GM12878 (cell line): ENCODE results near the gene FGD5. TPM values are rescaled to one million over a fixed set of nuclear protein-coding genes. Genes with fewer than 3 reads are reported as not detected.

Experiments
- ATAC-seq: fragments of 200-7000 bp; cut with Tn5 transposase; 3 replicates; pipeline ENCODE4 v1.9.1; 2020; ENCODE audit warnings: mild to moderate bottlenecking, moderate library complexity
- BruUV-seq: library from RNA; stranded (reverse); fragments of 400-500 nt; replicated peaks from 2 replicates; lab custom pipeline; 2021; lab: Mats Ljungman, UMichigan
- CTCF ChIA-PET: fragments of 300-600 bp; sonication (Branson Sonifier 250); formaldehyde crosslinking; extraction: SDS; loops from one replicate; lab custom pipeline; 2021; ENCODE audit warnings: inconsistent platforms; lab: Yijun Ruan, JAX
- POLR2A ChIA-PET: fragments of 350-600 bp; formaldehyde crosslinking; extraction: SDS; loops from one replicate; lab custom pipeline; 2021; ENCODE audit warnings: inconsistent platforms; lab: Charles Lee
- RAD21 ChIA-PET: fragments of 300-600 bp; sonication (Branson Sonifier 250); formaldehyde crosslinking; loops from one replicate; lab custom pipeline; 2023; ENCODE audit warnings: antibody characterized with exemption; ENCODE audit not compliant: unreplicated experiment; lab: Charles Lee
- SMC1A ChIA-PET: fragments of 300-600 bp; sonication (Branson Sonifier 250); formaldehyde crosslinking; loops from one replicate; lab custom pipeline; 2023; ENCODE audit not compliant: unreplicated experiment, uncharacterized antibody; lab: Charles Lee
- DNase-seq: peaks from one replicate; pipeline ENCODE4 v3.0.0-alpha.2; 2011; ENCODE audit warnings: low read depth, low spot score
- FAIRE-seq: peaks from 3 replicates; lab custom pipeline; 2011; peaks lifted over from hg19 to GRCh38; lab: Jason Lieb, UNC
- H2AFZ ChIP-seq: 2 replicates; pipeline ENCODE4 v1.6.0; 2011; ENCODE audit warnings: low read depth, low read length, control low read depth; ENCODE audit not compliant: control insufficient read depth
- H3K27ac ChIP-seq: 2 replicates; pipeline ENCODE4 v1.5.1; 2011; ENCODE audit warnings: control low read depth; ENCODE audit not compliant: control insufficient read depth, insufficient read depth
- H3K27me3 ChIP-seq, 2 experiments: replicated peaks in 1 of 2; 2 replicates each; pipeline versions ENCODE4 v1.6.0 to v1.6.1; 2011; ENCODE audit warnings: low read length in 1 of 2; ENCODE audit not compliant: control insufficient read depth in 2 of 2, insufficient read depth in 2 of 2
- H3K36me3 ChIP-seq, 2 experiments: 2 replicates each; pipeline ENCODE4 v1.5.1; 2011; ENCODE audit warnings: low read length in 1 of 2; ENCODE audit not compliant: control insufficient read depth in 2 of 2, insufficient read depth in 2 of 2
- H3K4me1 ChIP-seq: 2 replicates; pipeline ENCODE4 v1.6.1; 2011; ENCODE audit warnings: mild to moderate bottlenecking, low read length, moderate library complexity, mixed read lengths; ENCODE audit not compliant: control insufficient read depth, insufficient read depth
- H3K4me2 ChIP-seq: 2 replicates; pipeline ENCODE4 v1.6.0; 2011; ENCODE audit warnings: control low read depth; ENCODE audit not compliant: control insufficient read depth, insufficient read depth
- H3K4me3 ChIP-seq: fragments of 200-600 bp; sonication (generic); 2 replicates; pipeline ENCODE4 v1.5.1; 2016
- H3K79me2 ChIP-seq: 2 replicates; pipeline ENCODE4 v1.6.0; 2011; ENCODE audit warnings: low read length; ENCODE audit not compliant: control insufficient read depth, insufficient read depth
- H3K9ac ChIP-seq: 2 replicates; pipeline ENCODE4 v1.8.0; 2011; ENCODE audit warnings: low read length, control low read depth, mixed read lengths; ENCODE audit not compliant: control insufficient read depth, insufficient read depth
- H3K9me3 ChIP-seq: replicated peaks from 3 replicates; pipeline ENCODE4 v1.5.1; 2011; ENCODE audit warnings: mild to moderate bottlenecking, low read length; ENCODE audit not compliant: control insufficient read depth, insufficient read depth
- H4K20me1 ChIP-seq: 2 replicates; pipeline ENCODE4 v1.6.0; 2011; ENCODE audit not compliant: control insufficient read depth, insufficient read depth
- ASH2L ChIP-seq: fragments of 300-600, 200-600 bp; sonication (generic); IDR thresholded peaks from 2 replicates; pipeline ENCODE4 v1.6.1; 2017; ENCODE audit warnings: low read depth, mild to moderate bottlenecking, borderline replicate concordance
- EZH2 ChIP-seq: IDR thresholded peaks from 2 replicates; pipeline ENCODE4 v1.6.1; 2012; ENCODE audit warnings: low read depth, mild to moderate bottlenecking, control low read depth, inconsistent platforms, low read length, borderline replicate concordance; ENCODE audit not compliant: control insufficient read depth
- MLLT1 ChIP-seq: fragments of 450-650 bp; IDR thresholded peaks from 2 replicates; pipeline ENCODE4 v1.6.1; 2016; ENCODE audit warnings: mild to moderate bottlenecking
- POLR2A ChIP-seq: IDR thresholded peaks from 2 replicates; pipeline ENCODE4 v1.6.1; 2011; ENCODE audit warnings: low read depth, mild to moderate bottlenecking, low read length
- SMARCA5 ChIP-seq: fragments of 450-650 bp; IDR thresholded peaks from 2 replicates; pipeline ENCODE4 v1.6.1; 2017; ENCODE audit warnings: mild to moderate bottlenecking
- ZSCAN29 ChIP-seq: fragments of 450-650 bp; IDR thresholded peaks from 2 replicates; pipeline ENCODE4 v1.6.1; 2017; ENCODE audit warnings: mild to moderate bottlenecking, moderate library complexity
- WGBS: methylation state at CpG from one replicate; pipeline ENCODE4 v1.1.6; 2016; ENCODE audit warnings: low lambda C conversion rate; ENCODE audit not compliant: insufficient replicate concordance, insufficient coverage; ENCODE audit errors: missing lambda C conversion rate; 5-methylcytosine and 5-hydroxymethylcytosine counted together
- in situ Hi-C: fragments of 300-500 bp; cut with MboI; formaldehyde crosslinking; loops from 9 replicates; pipeline ENCODE4 v1.14.3; 2018; ENCODE audit warnings: mixed read lengths
- intact Hi-C: fragments of 100-400 bp; cut with micrococcal nuclease; formaldehyde crosslinking; loops from one replicate; pipeline ENCODE4 v1.14.2; 2022; ENCODE audit not compliant: unreplicated experiment
- polyA plus RNA-seq, 11 experiments: library from polyadenylated mRNA; depleted of rRNA in 4 of 11; unstranded in 6 of 11; stranded (reverse) in 5 of 11; fragments of >200 nt; fragmentation: Nextera tagmentation in 4 of 11; fragmentation: Illumina TruSeq in 1 of 11; extraction: Ambion mirVana in 4 of 11; extraction: Trizol in 1 of 11; gene quantifications; 1 replicate in 1 of 11; 2 replicates in 10 of 11; pipeline versions ENCODE4 v1.2.1 to v1.2.3, GENCODE V29; 2011 to 2016; ENCODE audit warnings: inconsistent platforms in 2 of 11, missing spikeins in 2 of 11, low read depth in 1 of 11
- total RNA-seq, 4 experiments: library from RNA; depleted of rRNA in 3 of 4; stranded (reverse); fragments of >200 nt in 3 of 4; fragmentation: Illumina TruSeq in 1 of 4; extraction: Trizol in 1 of 4; gene quantifications; 2 replicates each; pipeline versions ENCODE4 v1.2.1 to v1.2.3, GENCODE V29; 2013 to 2021
- TF ChIP-seq, protein P1 (sequence below): IDR thresholded peaks from 2 replicates; pipeline ENCODE4 v1.6.1; 2012; ENCODE audit warnings: mild to moderate bottlenecking, low read depth, low read length
- TF ChIP-seq, protein P2 (sequence below): fragments of 450-650 bp; IDR thresholded peaks from 2 replicates; pipeline ENCODE4 v1.6.1; 2014; ENCODE audit warnings: mild to moderate bottlenecking
- TF ChIP-seq, protein P3 (sequence below): fragments of 450-650 bp; IDR thresholded peaks from 2 replicates; pipeline ENCODE4 v1.6.1; 2017; ENCODE audit warnings: borderline replicate concordance
- TF ChIP-seq, protein P4 (sequence below): fragments of 450-650 bp; IDR thresholded peaks from 2 replicates; pipeline ENCODE4 v1.6.1; 2017; ENCODE audit warnings: mild to moderate bottlenecking, low read depth, inconsistent platforms; ENCODE audit not compliant: poor library complexity, severe bottlenecking
- TF ChIP-seq, protein P5 (sequence below): IDR thresholded peaks from 2 replicates; pipeline ENCODE4 v1.6.1; 2011; ENCODE audit warnings: borderline replicate concordance, low read depth, mild to moderate bottlenecking, moderate library complexity, low read length; ENCODE audit not compliant: insufficient read depth, poor library complexity, severe bottlenecking

The FGD5 gene
- total and polyA plus RNA-seq, 10 of the 15 experiments (the other 5 are each of a cell fraction or from before 2014, with no cell fraction given): 0.03 to 0.13 (median 0.11) TPM; not detected in 3

- H3K36me3 ChIP-seq: no peaks in the 10 kb centered on the region
- no peak overlapping the region for H2AFZ ChIP-seq
- H3K4me2 ChIP-seq: no peak overlapping the region
- BruUV-seq: no TSS peak
- H3K79me2 ChIP-seq: no peaks in the 10 kb centered on the region
- DNase-seq (no peak), ATAC-seq (no peak), FAIRE-seq (no peak)
- POLR2A ChIA-PET: interaction anchor here (0.6 kb wide), 1 partner anchor 11 kb away, joined by 5 read pairs; no protein-coding TSS in a partner anchor
- H3K27me3 ChIP-seq: peaks cover 9 to 20% of the 10 kb centered on the region in 2 experiments
- WGBS: 28% methylated on average over 3 of the region's 3 CpGs
- intact Hi-C loops: no loop called here
- no peak for TF ChIP-seq SMARCA5
- TF ChIP-seq EZH2: no peak
- TF ChIP-seq, protein P1, sequence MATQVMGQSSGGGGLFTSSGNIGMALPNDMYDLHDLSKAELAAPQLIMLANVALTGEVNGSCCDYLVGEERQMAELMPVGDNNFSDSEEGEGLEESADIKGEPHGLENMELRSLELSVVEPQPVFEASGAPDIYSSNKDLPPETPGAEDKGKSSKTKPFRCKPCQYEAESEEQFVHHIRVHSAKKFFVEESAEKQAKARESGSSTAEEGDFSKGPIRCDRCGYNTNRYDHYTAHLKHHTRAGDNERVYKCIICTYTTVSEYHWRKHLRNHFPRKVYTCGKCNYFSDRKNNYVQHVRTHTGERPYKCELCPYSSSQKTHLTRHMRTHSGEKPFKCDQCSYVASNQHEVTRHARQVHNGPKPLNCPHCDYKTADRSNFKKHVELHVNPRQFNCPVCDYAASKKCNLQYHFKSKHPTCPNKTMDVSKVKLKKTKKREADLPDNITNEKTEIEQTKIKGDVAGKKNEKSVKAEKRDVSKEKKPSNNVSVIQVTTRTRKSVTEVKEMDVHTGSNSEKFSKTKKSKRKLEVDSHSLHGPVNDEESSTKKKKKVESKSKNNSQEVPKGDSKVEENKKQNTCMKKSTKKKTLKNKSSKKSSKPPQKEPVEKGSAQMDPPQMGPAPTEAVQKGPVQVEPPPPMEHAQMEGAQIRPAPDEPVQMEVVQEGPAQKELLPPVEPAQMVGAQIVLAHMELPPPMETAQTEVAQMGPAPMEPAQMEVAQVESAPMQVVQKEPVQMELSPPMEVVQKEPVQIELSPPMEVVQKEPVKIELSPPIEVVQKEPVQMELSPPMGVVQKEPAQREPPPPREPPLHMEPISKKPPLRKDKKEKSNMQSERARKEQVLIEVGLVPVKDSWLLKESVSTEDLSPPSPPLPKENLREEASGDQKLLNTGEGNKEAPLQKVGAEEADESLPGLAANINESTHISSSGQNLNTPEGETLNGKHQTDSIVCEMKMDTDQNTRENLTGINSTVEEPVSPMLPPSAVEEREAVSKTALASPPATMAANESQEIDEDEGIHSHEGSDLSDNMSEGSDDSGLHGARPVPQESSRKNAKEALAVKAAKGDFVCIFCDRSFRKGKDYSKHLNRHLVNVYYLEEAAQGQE: no peak
- TF ChIP-seq, protein P2, sequence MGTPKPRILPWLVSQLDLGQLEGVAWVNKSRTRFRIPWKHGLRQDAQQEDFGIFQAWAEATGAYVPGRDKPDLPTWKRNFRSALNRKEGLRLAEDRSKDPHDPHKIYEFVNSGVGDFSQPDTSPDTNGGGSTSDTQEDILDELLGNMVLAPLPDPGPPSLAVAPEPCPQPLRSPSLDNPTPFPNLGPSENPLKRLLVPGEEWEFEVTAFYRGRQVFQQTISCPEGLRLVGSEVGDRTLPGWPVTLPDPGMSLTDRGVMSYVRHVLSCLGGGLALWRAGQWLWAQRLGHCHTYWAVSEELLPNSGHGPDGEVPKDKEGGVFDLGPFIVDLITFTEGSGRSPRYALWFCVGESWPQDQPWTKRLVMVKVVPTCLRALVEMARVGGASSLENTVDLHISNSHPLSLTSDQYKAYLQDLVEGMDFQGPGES: no peak
- TF ChIP-seq ASH2L: no peak
- TF ChIP-seq, protein P3, sequence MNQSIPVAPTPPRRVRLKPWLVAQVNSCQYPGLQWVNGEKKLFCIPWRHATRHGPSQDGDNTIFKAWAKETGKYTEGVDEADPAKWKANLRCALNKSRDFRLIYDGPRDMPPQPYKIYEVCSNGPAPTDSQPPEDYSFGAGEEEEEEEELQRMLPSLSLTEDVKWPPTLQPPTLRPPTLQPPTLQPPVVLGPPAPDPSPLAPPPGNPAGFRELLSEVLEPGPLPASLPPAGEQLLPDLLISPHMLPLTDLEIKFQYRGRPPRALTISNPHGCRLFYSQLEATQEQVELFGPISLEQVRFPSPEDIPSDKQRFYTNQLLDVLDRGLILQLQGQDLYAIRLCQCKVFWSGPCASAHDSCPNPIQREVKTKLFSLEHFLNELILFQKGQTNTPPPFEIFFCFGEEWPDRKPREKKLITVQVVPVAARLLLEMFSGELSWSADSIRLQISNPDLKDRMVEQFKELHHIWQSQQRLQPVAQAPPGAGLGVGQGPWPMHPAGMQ: no peak
- TF ChIP-seq, protein P4, sequence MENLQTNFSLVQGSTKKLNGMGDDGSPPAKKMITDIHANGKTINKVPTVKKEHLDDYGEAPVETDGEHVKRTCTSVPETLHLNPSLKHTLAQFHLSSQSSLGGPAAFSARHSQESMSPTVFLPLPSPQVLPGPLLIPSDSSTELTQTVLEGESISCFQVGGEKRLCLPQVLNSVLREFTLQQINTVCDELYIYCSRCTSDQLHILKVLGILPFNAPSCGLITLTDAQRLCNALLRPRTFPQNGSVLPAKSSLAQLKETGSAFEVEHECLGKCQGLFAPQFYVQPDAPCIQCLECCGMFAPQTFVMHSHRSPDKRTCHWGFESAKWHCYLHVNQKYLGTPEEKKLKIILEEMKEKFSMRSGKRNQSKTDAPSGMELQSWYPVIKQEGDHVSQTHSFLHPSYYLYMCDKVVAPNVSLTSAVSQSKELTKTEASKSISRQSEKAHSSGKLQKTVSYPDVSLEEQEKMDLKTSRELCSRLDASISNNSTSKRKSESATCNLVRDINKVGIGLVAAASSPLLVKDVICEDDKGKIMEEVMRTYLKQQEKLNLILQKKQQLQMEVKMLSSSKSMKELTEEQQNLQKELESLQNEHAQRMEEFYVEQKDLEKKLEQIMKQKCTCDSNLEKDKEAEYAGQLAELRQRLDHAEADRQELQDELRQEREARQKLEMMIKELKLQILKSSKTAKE: no peak
- TF ChIP-seq ZSCAN29: no peak
- no peak for TF ChIP-seq POLR2A
- no peak for TF ChIP-seq MLLT1
- TF ChIP-seq, protein P5, sequence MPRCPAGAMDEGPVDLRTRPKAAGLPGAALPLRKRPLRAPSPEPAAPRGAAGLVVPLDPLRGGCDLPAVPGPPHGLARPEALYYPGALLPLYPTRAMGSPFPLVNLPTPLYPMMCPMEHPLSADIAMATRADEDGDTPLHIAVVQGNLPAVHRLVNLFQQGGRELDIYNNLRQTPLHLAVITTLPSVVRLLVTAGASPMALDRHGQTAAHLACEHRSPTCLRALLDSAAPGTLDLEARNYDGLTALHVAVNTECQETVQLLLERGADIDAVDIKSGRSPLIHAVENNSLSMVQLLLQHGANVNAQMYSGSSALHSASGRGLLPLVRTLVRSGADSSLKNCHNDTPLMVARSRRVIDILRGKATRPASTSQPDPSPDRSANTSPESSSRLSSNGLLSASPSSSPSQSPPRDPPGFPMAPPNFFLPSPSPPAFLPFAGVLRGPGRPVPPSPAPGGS: no peak
- RAD21 ChIA-PET: no interaction called here
- SMC1A ChIA-PET: interaction anchor here (1.2 to 1.3 kb wide), 2 partner anchors 35 to 77 kb away, joined by 4 to 5 read pairs; no protein-coding TSS in a partner anchor
- no peaks in the 10 kb centered on the region for H3K4me1 ChIP-seq
- H3K4me3 ChIP-seq: no peak overlapping the region
- in situ Hi-C loops: no loop called here
- no peak overlapping the region for H3K27ac ChIP-seq
- CTCF ChIA-PET: interaction anchor here (0.7 to 1.2 kb wide), 2 partner anchors 9 to 1364 kb away, joined by 3 read pairs; no protein-coding TSS in a partner anchor
- H4K20me1 ChIP-seq: no peaks in the 10 kb centered on the region
- H3K9ac ChIP-seq: no peak overlapping the region
- no peaks in the 10 kb centered on the region for H3K9me3 ChIP-seq
Observed at GRCh38 chr3:14816359-14816758, 2.4 kb upstream of the FGD5 start.
